ENCODE data around the gene HES3. TPM values are rescaled to one million over a fixed set of nuclear protein-coding genes. Genes with fewer than 3 reads are reported as not detected.

Gene HES3, protein sequence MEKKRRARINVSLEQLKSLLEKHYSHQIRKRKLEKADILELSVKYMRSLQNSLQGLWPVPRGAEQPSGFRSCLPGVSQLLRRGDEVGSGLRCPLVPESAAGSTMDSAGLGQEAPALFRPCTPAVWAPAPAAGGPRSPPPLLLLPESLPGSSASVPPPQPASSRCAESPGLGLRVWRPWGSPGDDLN
- total RNA-seq (2022; extraction: Qiagen RNA extraction), result not detected in 5 replicates

DNA sequence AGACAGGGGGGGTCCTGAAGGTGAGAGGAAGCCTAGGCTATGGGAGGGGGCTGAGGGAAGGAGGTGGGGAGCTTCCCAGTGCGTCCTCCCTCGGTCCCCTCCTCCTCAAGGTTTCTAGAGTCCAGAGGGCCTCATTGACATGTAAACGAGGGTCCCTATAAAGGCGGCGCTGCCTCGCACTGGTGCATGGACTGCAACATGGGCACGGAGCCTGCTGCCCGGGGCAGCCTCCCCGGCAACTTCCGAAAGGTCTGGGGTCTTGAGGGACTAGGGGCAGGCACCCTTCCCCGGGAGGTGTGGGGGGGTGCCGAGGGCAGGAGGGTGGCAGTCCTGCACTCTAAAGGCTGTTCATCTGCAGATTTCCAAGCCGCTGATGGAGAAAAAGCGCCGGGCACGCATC, at the start of gene HES3:
Gene HES3 (plus strand): TSS at position 187 of the 400 bp plus-strand sequence. CDS start 187 bp downstream, at position 374.

DNA sequence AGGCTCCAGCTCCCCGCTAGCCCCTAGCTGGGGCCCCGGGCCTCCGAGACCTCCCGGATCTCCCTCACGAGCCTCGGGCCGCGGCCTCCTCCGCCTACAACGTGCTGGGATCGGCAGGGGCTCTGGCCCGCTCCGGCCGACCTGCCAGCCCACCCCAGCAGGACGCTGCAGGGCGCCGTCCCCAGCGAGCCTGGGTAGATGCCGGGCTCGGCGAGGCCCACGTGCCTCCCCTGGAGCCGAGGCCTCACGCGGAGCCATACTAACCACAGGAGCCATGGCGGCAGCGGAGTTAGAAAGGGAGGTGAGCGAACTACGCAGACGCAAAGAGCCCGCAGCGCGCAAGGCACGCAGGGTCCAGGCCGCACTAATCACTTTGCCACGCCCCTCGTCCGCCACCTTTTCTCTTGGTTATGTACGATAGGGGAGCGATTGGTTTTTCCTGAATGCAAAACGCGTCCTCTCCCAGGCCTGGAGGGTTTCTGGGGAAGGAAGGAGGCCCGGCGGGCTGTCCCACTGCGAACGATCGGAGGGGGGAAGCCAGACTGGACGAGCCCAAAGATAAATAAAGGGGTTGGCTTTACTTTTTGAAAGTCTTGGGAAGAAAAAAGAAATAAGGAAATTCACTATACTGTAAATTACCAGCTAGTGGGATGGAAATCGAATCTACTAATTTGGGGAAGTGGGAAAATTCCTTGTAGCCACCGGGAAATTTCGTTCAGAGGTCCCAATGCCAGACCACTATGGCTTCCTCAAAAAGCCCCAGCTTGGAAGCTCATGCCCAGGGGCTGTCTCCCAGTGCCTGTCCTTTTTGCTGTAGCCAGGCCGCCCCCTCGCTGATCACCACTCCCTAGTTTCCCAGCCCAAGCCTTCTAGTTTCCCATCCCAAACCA, 44.4 kb upstream of the HES3 start, which contains the start of gene RPL22:
Gene RPL22 (minus strand): TSS at position 298 of the 890 bp plus-strand sequence. CDS start 22 bp downstream, at position 276.

DNA sequence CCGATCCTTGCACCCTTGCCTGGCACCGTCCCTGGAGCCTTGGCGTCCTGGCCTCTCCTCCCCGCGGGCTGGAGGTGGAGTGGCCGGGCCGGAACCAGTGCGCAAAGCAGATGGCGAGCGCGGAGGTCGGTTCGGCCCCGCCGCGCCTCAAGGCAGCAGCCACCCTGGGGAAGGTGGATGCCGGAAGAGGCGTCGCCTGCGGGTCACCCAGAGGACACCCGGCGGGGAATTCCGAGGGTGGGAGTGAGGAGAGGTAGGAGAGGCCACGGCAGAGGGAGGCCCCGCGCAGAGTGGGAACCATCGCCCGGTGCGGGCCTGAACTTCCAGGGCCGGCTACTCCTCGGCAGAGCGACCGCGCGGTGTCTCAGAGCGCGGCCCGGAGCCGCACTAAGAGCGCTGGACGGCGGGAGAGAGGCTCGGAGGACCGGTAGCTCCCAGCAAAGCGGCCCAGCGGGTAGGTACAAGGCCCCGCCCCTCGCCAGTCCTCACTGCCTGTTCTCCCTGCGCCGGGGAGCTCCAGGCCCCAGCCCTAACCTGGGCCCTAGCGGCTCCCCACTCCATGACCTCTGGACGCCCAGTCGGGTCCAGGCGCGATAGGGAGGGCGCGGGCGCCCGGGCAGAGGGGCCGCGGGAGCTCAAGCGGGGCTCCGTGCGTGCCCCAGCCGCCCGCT, 38.0 kb upstream of the HES3 start, which contains the start of gene RNF207:
Gene RNF207 (plus strand): TSS at position 271 of the 671 bp plus-strand sequence. CDS start 417 bp downstream, outside the sequence.

DNA sequence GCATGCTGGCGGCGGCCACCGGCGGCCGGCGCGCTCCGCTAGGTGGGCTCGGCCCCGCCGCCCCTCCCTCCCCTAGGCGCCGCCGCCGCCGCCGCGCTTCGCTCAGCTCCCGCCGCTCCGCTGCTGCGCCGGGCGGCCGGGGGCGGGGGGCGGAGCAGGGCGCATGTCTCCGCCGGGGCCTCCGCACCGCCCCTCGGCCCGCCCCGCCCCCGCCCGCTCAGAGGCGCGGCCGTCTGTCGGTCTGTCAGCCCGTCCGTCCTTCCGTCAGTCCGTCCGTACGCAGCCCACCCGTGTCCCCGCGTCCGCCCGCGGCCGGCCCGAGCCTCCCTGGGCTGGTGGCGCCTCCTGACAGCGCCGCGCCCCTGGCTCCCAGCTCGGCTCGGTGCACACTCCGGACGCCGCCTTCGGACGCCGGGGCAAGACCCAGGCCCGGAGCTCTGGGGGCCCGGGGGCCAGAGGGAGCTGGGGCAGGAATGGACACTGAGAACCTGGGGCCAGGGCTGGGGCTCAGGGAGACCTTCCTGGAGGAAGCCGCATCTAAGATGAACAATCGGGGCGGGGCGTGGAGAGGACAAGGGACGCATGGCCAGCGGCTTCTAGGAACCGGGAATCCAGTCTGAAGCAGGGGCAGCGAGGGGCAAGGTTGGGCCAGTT, 17.1 kb downstream of the HES3 start, which contains the start of gene GPR153:
Gene GPR153 (minus strand): TSS at position 138 of the 654 bp plus-strand sequence. CDS start 6,193 bp downstream, outside the sequence.

Other genes starting within 250 kb of the HES3 start
- 6.6 to 9.1 TPM (median 7.2 TPM) in 5 replicates for gene KCNAB2, start 198.3 kb upstream of the HES3 start, total RNA-seq (2022; extraction: Qiagen RNA extraction)
- 1.5 to 2.2 TPM (median 1.9 TPM) in 5 replicates for gene CHD5, start 63.9 kb upstream of the HES3 start, total RNA-seq (2022; extraction: Qiagen RNA extraction)
- gene RPL22, start 44.6 kb upstream of the HES3 start, total RNA-seq (2022; extraction: Qiagen RNA extraction), result 263 to 490 TPM (median 455 TPM) in 5 replicates
- 8.9 to 13.2 TPM (median 11.1 TPM) in 5 replicates for gene RNF207, start 38.1 kb upstream of the HES3 start, total RNA-seq (2022; extraction: Qiagen RNA extraction)
- gene ICMT, start 8.2 kb upstream of the HES3 start, total RNA-seq (2022; extraction: Qiagen RNA extraction), result 51.7 to 59.9 TPM (median 56.4 TPM) in 5 replicates
- 3.6 to 4.6 TPM (median 4.3 TPM) in 5 replicates for gene GPR153, start 16.9 kb downstream of the HES3 start, total RNA-seq (2022; extraction: Qiagen RNA extraction)
- gene ACOT7, start 149.6 kb downstream of the HES3 start, total RNA-seq (2022; extraction: Qiagen RNA extraction), result 80.4 to 101 TPM (median 100 TPM) in 5 replicates
- 3.8 to 5.5 TPM (median 4.9 TPM) in 5 replicates for gene HES2, start 175.7 kb downstream of the HES3 start, total RNA-seq (2022; extraction: Qiagen RNA extraction)
- 0.22 to 1.2 TPM (median 0.51 TPM) in 5 replicates for gene ESPN, start 180.6 kb downstream of the HES3 start, total RNA-seq (2022; extraction: Qiagen RNA extraction)
- 2.5 to 4.0 TPM (median 2.8 TPM) in 5 replicates for gene TNFRSF25, start 222.0 kb downstream of the HES3 start, total RNA-seq (2022; extraction: Qiagen RNA extraction)
- 2.5 to 4.3 TPM (median 3.5 TPM) in 5 replicates for gene PLEKHG5, start 247.5 kb downstream of the HES3 start, total RNA-seq (2022; extraction: Qiagen RNA extraction)

All from A549 treated with Hydrocortisone at 1 μM for 4 hours (cell line).